ENCODE measurements around the gene TMEM121.

GRCh38 chr14:105487449-105487985 is 38.9 kb upstream of the TMEM121 start:
- TF ChIP-seq GATA2 (IDR thresholded peaks at IDR 0.05; ENCODE audit: low read depth, low read length) (no peak), GATA3 (IDR thresholded peaks at IDR 0.05; ENCODE audit: low read depth, low read length) (no peak)
